BLaER1 treated with 17β-estradiol and CSF1 and Interleukin-3, amounts not matched to agents 10 nM and 100 nM (cell line): ENCODE results near the gene ST6GALNAC3.
A peak's percentile ranks its signal among the peaks of the same experiment; 100 is the strongest.

Experiments
- H3K27ac ChIP-seq, 11 experiments: shearing (Covaris generic); formaldehyde crosslinking; 2 replicates each; pipeline ENCODE4 v1.8.1; 2022
- H3K27me3 ChIP-seq, 11 experiments: shearing (Covaris generic); formaldehyde crosslinking; 2 replicates each; pipeline ENCODE4 v1.8.1; 2022
- H3K36me3 ChIP-seq, 11 experiments: shearing (Covaris generic); formaldehyde crosslinking; 2 replicates each; pipeline ENCODE4 v1.8.1; 2022
- H3K4me1 ChIP-seq, 10 experiments: shearing (Covaris generic); formaldehyde crosslinking; 2 replicates each; pipeline ENCODE4 v1.8.1; 2022
- H3K4me2 ChIP-seq, 11 experiments: shearing (Covaris generic); formaldehyde crosslinking; 2 replicates each; pipeline ENCODE4 v1.8.1; 2022
- H3K4me3 ChIP-seq, 10 experiments: shearing (Covaris generic); formaldehyde crosslinking; 2 replicates each; pipeline ENCODE4 v1.8.1; 2022
- H3K9ac ChIP-seq, 11 experiments: shearing (Covaris generic); formaldehyde crosslinking; 2 replicates each; pipeline ENCODE4 v1.8.1; 2022
- H3K9me3 ChIP-seq, 11 experiments: shearing (Covaris generic); formaldehyde crosslinking; replicated peaks in 1 of 11; 2 replicates each; pipeline ENCODE4 v1.8.1; 2022
- H4K20me1 ChIP-seq, 11 experiments: shearing (Covaris generic); formaldehyde crosslinking; 2 replicates each; pipeline ENCODE4 v1.8.1; 2022
- Cebpa-rat ChIP-seq, 11 experiments: shearing (Covaris generic); IDR thresholded peaks; 2 replicates each; pipeline ENCODE4 v1.8.1; 2022

Gene ST6GALNAC3

DNA sequence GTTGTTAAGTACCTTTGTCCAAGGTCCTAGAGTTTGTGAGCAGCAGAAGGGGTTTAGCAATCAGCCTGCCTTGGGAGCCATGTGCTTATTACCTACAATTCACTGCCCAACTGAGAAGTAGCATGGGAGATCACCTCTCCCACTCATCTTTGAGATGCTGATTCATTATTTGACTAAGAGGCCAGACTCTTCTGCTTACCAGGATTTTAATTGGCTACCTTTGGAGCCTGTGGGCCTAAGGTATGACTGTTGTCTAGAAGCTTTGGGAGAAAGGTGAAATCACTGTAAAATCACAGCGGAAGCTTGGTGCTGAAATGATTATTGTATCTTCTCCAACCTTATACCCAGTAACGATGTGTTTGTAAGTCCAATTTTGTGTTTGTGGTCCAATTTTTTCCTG, 213.4 kb downstream of the ST6GALNAC3 start:
- Histone ChIP-seq H3K36me3 (no peaks in the 10 kb centered on the region), H3K4me1 (peaks cover 48 to 71% (median 65%) of the 10 kb centered on the region in 10 experiments), H3K4me3 (no peak overlapping the region), H3K27ac (no peak overlapping the region), H3K27me3 (no peaks in the 10 kb centered on the region), H3K4me2 (no peak overlapping the region), H4K20me1 (no peaks in the 10 kb centered on the region), H3K9ac (no peak overlapping the region), H3K9me3 (no peaks in the 10 kb centered on the region)
- no peak for TF ChIP-seq Cebpa-rat (IDR thresholded peaks at IDR 0.05)

DNA sequence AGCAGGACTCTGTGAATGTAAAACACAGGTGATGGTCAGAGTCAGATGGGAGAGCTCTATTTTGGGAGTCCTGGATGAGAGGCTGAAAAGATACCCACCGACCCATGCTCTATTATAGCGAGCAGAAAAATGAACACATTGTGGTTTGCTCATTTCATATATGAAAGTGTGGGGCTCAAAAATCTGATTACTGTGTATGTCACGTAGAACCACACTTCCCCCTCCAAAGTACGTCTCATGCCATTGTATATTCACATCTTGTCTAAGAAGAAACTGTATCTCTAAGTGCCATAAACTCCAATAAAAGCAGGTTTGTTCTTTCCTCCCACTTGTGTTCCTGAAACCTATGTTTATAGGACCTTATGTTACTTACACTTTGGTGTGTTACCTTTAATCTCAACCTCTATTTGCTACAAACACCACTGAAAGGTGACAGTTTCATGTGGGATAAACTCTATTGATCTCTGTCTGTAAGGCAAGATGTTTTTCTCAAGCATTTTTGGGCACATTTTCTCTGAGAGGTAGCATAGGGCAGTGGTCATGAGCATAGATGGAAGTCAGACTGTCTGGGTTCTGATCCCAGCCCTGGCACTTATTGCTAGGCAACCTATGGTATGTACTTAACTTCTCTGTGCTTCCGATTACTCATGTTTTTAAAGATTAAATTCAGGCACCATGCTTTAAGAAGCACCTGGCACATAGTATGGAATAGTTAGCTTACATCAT, 214.4 kb downstream of the ST6GALNAC3 start:
- H3K4me1 ChIP-seq: peaks cover 58 to 81% (median 75%) of the 10 kb centered on the region in 10 experiments
- H3K4me2 ChIP-seq: no peak overlapping the region
- no peaks in the 10 kb centered on the region for H3K36me3 ChIP-seq
- no peaks in the 10 kb centered on the region for H3K27me3 ChIP-seq
- H3K27ac ChIP-seq: no peak overlapping the region
- no peaks in the 10 kb centered on the region for H4K20me1 ChIP-seq
- H3K9me3 ChIP-seq: no peaks in the 10 kb centered on the region
- TF ChIP-seq Cebpa-rat (IDR thresholded peaks at IDR 0.05): no peak
- no peak overlapping the region for H3K4me3 ChIP-seq
- no peak overlapping the region for H3K9ac ChIP-seq

- peak overlapping the region in 3 of 11 experiments; percentile 17 to 54 (median 39); a peak in 4 of 22 replicates for H3K4me2 ChIP-seq
- no peaks in the 10 kb centered on the region for H4K20me1 ChIP-seq
- no peaks in the 10 kb centered on the region for H3K9me3 ChIP-seq
- H3K27ac ChIP-seq: no peak overlapping the region
- no peaks in the 10 kb centered on the region for H3K36me3 ChIP-seq
- no peak for TF ChIP-seq Cebpa-rat (IDR thresholded peaks at IDR 0.05)
- peaks cover 66 to 86% (median 79%) of the 10 kb centered on the region in 10 experiments for H3K4me1 ChIP-seq
- no peak overlapping the region for H3K4me3 ChIP-seq
- H3K27me3 ChIP-seq: no peaks in the 10 kb centered on the region
- H3K9ac ChIP-seq: no peak overlapping the region
These were observed 215.1 kb downstream of the ST6GALNAC3 start for GRCh38 chr1:76289692-76290091.

- no peaks in the 10 kb centered on the region for H3K27me3 ChIP-seq
- peak overlapping the region; percentile 36 to 83 (median 65); a peak in 20 of 22 replicates for H3K4me2 ChIP-seq
- peak overlapping the region in 4 of 11 experiments; percentile 3 to 74 (median 54); a peak in 2 of 22 replicates for H3K27ac ChIP-seq
- H3K4me1 ChIP-seq: peaks cover 65 to 86% (median 79%) of the 10 kb centered on the region in 10 experiments
- TF ChIP-seq Cebpa-rat (IDR thresholded peaks at IDR 0.05): no peak
- no peaks in the 10 kb centered on the region for H3K9me3 ChIP-seq
- H3K36me3 ChIP-seq: no peaks in the 10 kb centered on the region
- no peaks in the 10 kb centered on the region for H4K20me1 ChIP-seq
- no peak overlapping the region for H3K4me3 ChIP-seq
- H3K9ac ChIP-seq: no peak overlapping the region
These were observed 215.7 kb downstream of the ST6GALNAC3 start for GRCh38 chr1:76290271-76290670.

DNA sequence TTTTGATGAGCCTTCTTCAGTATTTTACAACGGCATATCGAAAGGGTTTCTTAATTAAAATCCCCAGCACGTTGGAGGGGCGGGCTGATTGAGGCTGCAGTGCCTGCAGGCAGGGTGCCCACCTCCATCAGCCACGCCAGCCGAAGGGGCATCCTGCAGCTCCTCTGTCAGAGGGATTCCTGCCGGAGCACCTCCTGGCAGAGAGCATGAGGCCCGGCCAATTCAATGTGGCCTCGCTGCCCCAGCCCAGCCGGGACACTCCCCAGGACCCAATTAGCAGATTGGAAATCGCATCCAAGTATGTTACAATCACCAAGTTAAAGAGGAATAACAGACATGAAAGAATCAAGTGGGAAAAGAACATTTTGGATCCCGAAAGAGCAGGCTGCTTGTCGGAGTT, 216.6 kb downstream of the ST6GALNAC3 start:
- no peaks in the 10 kb centered on the region for H3K36me3 ChIP-seq
- peak overlapping the region; percentile 27 to 83 (median 65); a peak in 19 of 22 replicates for H3K4me2 ChIP-seq
- no peak overlapping the region for H3K9ac ChIP-seq
- H3K27me3 ChIP-seq: no peaks in the 10 kb centered on the region
- no peaks in the 10 kb centered on the region for H3K9me3 ChIP-seq
- H3K4me1 ChIP-seq: peaks cover 58 to 84% (median 77%) of the 10 kb centered on the region in 10 experiments
- H4K20me1 ChIP-seq: no peaks in the 10 kb centered on the region
- TF ChIP-seq Cebpa-rat (IDR thresholded peaks at IDR 0.05): no peak
- H3K27ac ChIP-seq: peak overlapping the region in 8 of 11 experiments; percentile 2 to 74 (median 44); a peak in 11 of 22 replicates
- H3K4me3 ChIP-seq: no peak overlapping the region

GRCh38 chr1:76291737-76292136, 217.2 kb downstream of the ST6GALNAC3 start:
- no peaks in the 10 kb centered on the region for H4K20me1 ChIP-seq
- H3K4me3 ChIP-seq: no peak overlapping the region
- H3K9me3 ChIP-seq: no peaks in the 10 kb centered on the region
- H3K4me1 ChIP-seq: peaks cover 52 to 78% (median 71%) of the 10 kb centered on the region in 10 experiments
- H3K27ac ChIP-seq: peak overlapping the region in 9 of 11 experiments; percentile 32 to 74 (median 52); a peak in 16 of 22 replicates
- H3K4me2 ChIP-seq: peak overlapping the region; percentile 47 to 83 (median 68); a peak in 21 of 22 replicates
- no peaks in the 10 kb centered on the region for H3K27me3 ChIP-seq
- no peak for TF ChIP-seq Cebpa-rat (IDR thresholded peaks at IDR 0.05)
- H3K36me3 ChIP-seq: no peaks in the 10 kb centered on the region
- peak overlapping the region in 2 of 11 experiments; percentile 7 to 25; a peak in 2 of 22 replicates for H3K9ac ChIP-seq

GRCh38 chr1:76292418-76293184, 218.1 kb downstream of the ST6GALNAC3 start:
- no peak for TF ChIP-seq Cebpa-rat (IDR thresholded peaks at IDR 0.05)
- Histone ChIP-seq H3K4me2 (peak overlapping the region; percentile 47 to 83 (median 68)), H3K9me3 (no peaks in the 10 kb centered on the region), H3K36me3 (no peaks in the 10 kb centered on the region), H3K9ac (peak overlapping the region in 1 of 11 experiments; percentile 27; a peak in 2 of 22 replicates), H3K4me1 (peaks cover 47 to 70% (median 63%) of the 10 kb centered on the region in 10 experiments), H3K27ac (peak overlapping the region in 9 of 11 experiments; percentile 32 to 74 (median 52); a peak in 19 of 22 replicates), H3K4me3 (no peak overlapping the region), H4K20me1 (no peaks in the 10 kb centered on the region), H3K27me3 (no peaks in the 10 kb centered on the region)

DNA sequence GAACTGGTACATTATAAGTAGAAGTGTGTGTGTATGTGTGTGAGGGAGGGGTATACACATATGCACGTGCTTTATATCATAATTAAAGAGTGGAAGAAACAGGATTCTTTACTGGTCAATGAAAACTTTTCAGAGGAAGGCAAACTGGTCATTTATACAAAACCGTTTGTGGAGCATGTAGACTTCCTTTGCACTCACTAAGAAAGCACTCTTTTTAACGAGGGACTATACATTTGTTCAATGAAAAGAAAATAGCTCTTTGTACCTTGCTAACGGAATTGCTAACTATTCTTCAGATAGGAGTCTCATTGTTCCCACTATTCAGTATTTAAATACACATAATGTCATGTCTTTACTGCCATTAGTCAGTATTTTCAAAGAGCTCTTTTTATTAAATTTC, 219.3 kb downstream of the ST6GALNAC3 start:
- Histone ChIP-seq H3K9ac (peak overlapping the region in 1 of 11 experiments; percentile 42; a peak in 2 of 22 replicates), H4K20me1 (no peaks in the 10 kb centered on the region), H3K4me3 (no peak overlapping the region), H3K4me2 (peak overlapping the region; percentile 38 to 83 (median 68); a peak in 20 of 22 replicates), H3K9me3 (no peaks in the 10 kb centered on the region), H3K27ac (peak overlapping the region in 9 of 11 experiments; percentile 32 to 74 (median 52); a peak in 16 of 22 replicates), H3K4me1 (peaks cover 47 to 78% (median 73%) of the 10 kb centered on the region in 10 experiments), H3K27me3 (no peaks in the 10 kb centered on the region), H3K36me3 (no peaks in the 10 kb centered on the region)
- TF ChIP-seq Cebpa-rat (IDR thresholded peaks at IDR 0.05): peak in 2 of 11 experiments; percentile 41 to 48; a peak in 2 of 22 replicates
